ENCODE results near the gene CCDC177. TPM values are rescaled to one million over a fixed set of nuclear protein-coding genes. Genes with fewer than 3 reads are reported as not detected.

The CCDC177 gene
- total and polyA plus RNA-seq, 9 of the 15 experiments (the other 6 are each of a cell fraction or from before 2014, with no cell fraction given) = not detected

GRCh38 chr14:69580009-69580577 is 5.4 kb upstream of the CCDC177 start (continued):
- no peak for TF ChIP-seq MBD1 (CRISPR knock-in tag; IDR thresholded peaks at IDR 0.05)
- TF ChIP-seq ZNF121 (CRISPR knock-in tag; conservative IDR thresholded peaks at IDR 0.05) = no peak
- no peak for TF ChIP-seq FOXP4 (CRISPR knock-in tag; IDR thresholded peaks at IDR 0.05; ENCODE audit: borderline replicate concordance)
- TF ChIP-seq ELK1 (CRISPR knock-in tag; IDR thresholded peaks at IDR 0.05) = no peak
- no peak for TF ChIP-seq SMAD1 (IDR thresholded peaks at IDR 0.05; ENCODE audit: low read depth, low read length, partially characterized antibody)
- peak; percentile 88 for TF ChIP-seq ATF3 (IDR thresholded peaks at IDR 0.05)
- TF ChIP-seq ATF3 (CRISPR knock-in tag; conservative IDR thresholded peaks at IDR 0.05) = no peak
- TF ChIP-seq ATF2 (CRISPR knock-in tag; IDR thresholded peaks at IDR 0.05) = no peak
- no peak for TF ChIP-seq ZFX (CRISPR knock-in tag; IDR thresholded peaks at IDR 0.05)
- peak; percentile 85 for TF ChIP-seq CEBPG (CRISPR knock-in tag; IDR thresholded peaks at IDR 0.05)
- TF ChIP-seq CEBPG (tag; conservative IDR thresholded peaks at IDR 0.05 in 1 of 2, IDR thresholded peaks at IDR 0.05 in 1 of 2) = peak; percentile 84 to 97
- no peak for TF ChIP-seq DEAF1 (CRISPR knock-in tag; IDR thresholded peaks at IDR 0.05)
- no peak for TF ChIP-seq FOXJ3 (CRISPR knock-in tag; IDR thresholded peaks at IDR 0.05)
- peak; percentile 52 for TF ChIP-seq SMC3 (conservative IDR thresholded peaks at IDR 0.05; ENCODE audit: insufficient read depth, low read depth, low read length)
- no peak for TF ChIP-seq STAT5B (CRISPR knock-in tag; IDR thresholded peaks at IDR 0.05)
- peak; percentile 53; the same call in 1 of the 2 replicates for TF ChIP-seq MAFG (tag; conservative IDR thresholded peaks at IDR 0.05)
- TF ChIP-seq EHMT2 (IDR thresholded peaks at IDR 0.05) = no peak
- peak; percentile 38; the same call in 1 of the 2 replicates for TF ChIP-seq CTBP1 (IDR thresholded peaks at IDR 0.05; ENCODE audit: borderline replicate concordance)
- TF ChIP-seq SMAD2 (IDR thresholded peaks at IDR 0.05; ENCODE audit: low read depth, low read length) = no peak
- no peak for TF ChIP-seq ZNF253 (CRISPR knock-in tag; conservative IDR thresholded peaks at IDR 0.05)
